Naive thymus-derived CD4-positive, alpha-beta T cell (primary cell): ENCODE data around the gene TDRD6. TPM values are rescaled to one million over a fixed set of nuclear protein-coding genes. Genes with fewer than 3 reads are reported as not detected.

Experiments
- ATAC-seq: fragments of 150-1000 bp; cut with Tn5 transposase; 2 replicates; pipeline ENCODE4 v1.10.0; 2021; ENCODE audit warnings: mild to moderate bottlenecking, moderate library complexity
- CTCF ChIA-PET: fragments of 350-600 bp; sonication (Branson Sonifier 250); formaldehyde crosslinking; loops from one replicate; lab custom pipeline; 2021; ENCODE audit warnings: antibody characterized with exemption; lab: Charles Lee
- POLR2A ChIA-PET: fragments of 350-600 bp; sonication (Branson Sonifier 250); formaldehyde crosslinking; loops from one replicate; lab custom pipeline; 2021; ENCODE audit warnings: antibody characterized with exemption, inconsistent platforms; lab: Charles Lee
- DNase-seq, 9 donors: peaks; one replicate each; pipeline versions ENCODE4 v3.0.0 to v3.0.0-alpha.2; 2020 to 2022; ENCODE audit warnings: mixed read lengths in 1 of 9
- H3K27ac ChIP-seq: one replicate; pipeline ENCODE4 v1.7.0; 2013; ENCODE audit warnings: mild to moderate bottlenecking, low read depth, low read length, moderate library complexity
- H3K27me3 ChIP-seq, 2 donors: one replicate each; pipeline ENCODE4 v1.7.0; 2013; ENCODE audit warnings: low read length in 2 of 2, mild to moderate bottlenecking in 2 of 2, moderate library complexity in 2 of 2; ENCODE audit not compliant: control insufficient read depth in 2 of 2, insufficient read depth in 2 of 2
- H3K36me3 ChIP-seq, 3 experiments: 1 replicate in 2 of 3; 2 replicates in 1 of 3; pipeline ENCODE4 v1.7.0; 2013; ENCODE audit warnings: low read length in 3 of 3, mild to moderate bottlenecking in 3 of 3, moderate library complexity in 1 of 3; ENCODE audit not compliant: insufficient read depth in 3 of 3, control insufficient read depth in 2 of 3
- H3K4me1 ChIP-seq, 2 donors: one replicate each; pipeline ENCODE4 v1.7.0; 2013; ENCODE audit warnings: low read length in 2 of 2, mild to moderate bottlenecking in 2 of 2, moderate library complexity in 1 of 2; ENCODE audit not compliant: control insufficient read depth in 2 of 2, insufficient read depth in 2 of 2
- H3K4me3 ChIP-seq: 2 replicates; pipeline ENCODE4 v1.7.0; 2013; ENCODE audit warnings: mild to moderate bottlenecking, low read length
- H3K9me3 ChIP-seq, 3 experiments: 1 replicate in 2 of 3; 2 replicates in 1 of 3; pipeline ENCODE4 v1.7.0; 2013; ENCODE audit warnings: low read length in 3 of 3; ENCODE audit not compliant: control insufficient read depth in 2 of 3
- H3K27ac Mint-ChIP-seq, 9 donors: one replicate each; pipeline ENCODE4 v1.8.0; 2020 to 2022; ENCODE audit warnings: mixed read lengths in 9 of 9, mild to moderate bottlenecking in 8 of 9, moderate library complexity in 5 of 9, inconsistent platforms in 2 of 9
- H3K27me3 Mint-ChIP-seq, 5 donors: one replicate each; pipeline ENCODE4 v1.8.0; 2021 to 2022; ENCODE audit warnings: mixed read lengths in 5 of 5, mild to moderate bottlenecking in 1 of 5
- H3K36me3 Mint-ChIP-seq, 5 donors: one replicate each; pipeline ENCODE4 v1.8.0; 2020 to 2022; ENCODE audit warnings: mixed read lengths in 5 of 5, mild to moderate bottlenecking in 3 of 5, inconsistent platforms in 1 of 5
- H3K4me1 Mint-ChIP-seq, 7 donors: one replicate each; pipeline ENCODE4 v1.8.0; 2020 to 2022; ENCODE audit warnings: mixed read lengths in 7 of 7, mild to moderate bottlenecking in 3 of 7, inconsistent platforms in 1 of 7
- H3K4me3 Mint-ChIP-seq, 10 donors: one replicate each; pipeline ENCODE4 v1.8.0; 2020 to 2022; ENCODE audit warnings: mild to moderate bottlenecking in 10 of 10, mixed read lengths in 10 of 10, moderate library complexity in 6 of 10, inconsistent platforms in 2 of 10
- H3K9me3 Mint-ChIP-seq, 11 donors: one replicate each; pipeline ENCODE4 v1.8.0; 2020 to 2022; ENCODE audit warnings: mixed read lengths in 11 of 11, mild to moderate bottlenecking in 4 of 11, inconsistent platforms in 1 of 11, moderate library complexity in 1 of 11
- intact Hi-C, 2 donors: fragments of 100-400 bp; cut with micrococcal nuclease; formaldehyde crosslinking; loops; one replicate each; pipeline ENCODE4 v1.15.1; 2023
- polyA plus RNA-seq, 2 donors: library from polyadenylated mRNA; unstranded; fragments of 300-500 nt; fragmentation: Illumina TruSeq; gene quantifications; one replicate each; pipeline ENCODE4 v1.2.3, GENCODE V29; 2021
- total RNA-seq, 6 experiments: library from RNA in 5 of 6; stranded (reverse) in 5 of 6; gene quantifications; 1 replicate in 5 of 6; 2 replicates in 1 of 6; pipeline ENCODE4 v1.2.3 and lab custom pipeline; 2021 to 2026

Gene TDRD6
- total and polyA plus RNA-seq, 7 experiments from 2014 or later: 0.03 to 0.11 TPM; not detected in 5

GRCh38 chr6:46648869-46649492, 38.7 kb upstream of the TDRD6 start:
- no peaks in the 10 kb centered on the region for H3K36me3 ChIP-seq

GRCh38 chr6:46651006-46651405, 36.7 kb upstream of the TDRD6 start:
- Histone ChIP-seq H3K36me3 (no peaks in the 10 kb centered on the region), H3K27me3 (peaks cover 0 to 15% of the 10 kb centered on the region in 2 donors), H3K27ac (no peak overlapping the region), H3K4me1 (peaks cover 4 to 9% of the 10 kb centered on the region in 2 donors), H3K4me3 (no peak overlapping the region), H3K9me3 (no peaks in the 10 kb centered on the region)
- Mint-ChIP-seq H3K36me3 (no peaks in the 10 kb centered on the region), H3K4me3 (no peak overlapping the region), H3K4me1 (peaks cover 11 to 17% (median 14%) of the 10 kb centered on the region in 7 donors), H3K27me3 (peaks cover 45 to 60% (median 53%) of the 10 kb centered on the region in 5 donors), H3K27ac (no peak overlapping the region), H3K9me3 (peaks cover 0 to 5% (median 0%) of the 10 kb centered on the region in 11 donors)
- ChIA-PET POLR2A (no interaction called here), CTCF (no interaction called here)
- DNase-seq (no peak), ATAC-seq (no peak)
- intact Hi-C loops: loop anchor here in 1 of 2 donors (5.0 kb wide), 1 partner anchor 656 kb away; the partner anchor contains the start of gene TNFRSF21

More at GRCh38 chr6:46648869-46649492, 38.7 kb upstream of the TDRD6 start:
- POLR2A ChIA-PET: no interaction called here
- peaks cover 0 to 6% of the 10 kb centered on the region in 2 donors for H3K27me3 ChIP-seq
- ATAC-seq (no peak), DNase-seq (no peak)
- no peaks in the 10 kb centered on the region for H3K9me3 ChIP-seq
- Mint-ChIP-seq H3K4me1 (peaks cover 11 to 17% (median 14%) of the 10 kb centered on the region in 7 donors), H3K36me3 (no peaks in the 10 kb centered on the region), H3K4me3 (no peak overlapping the region), H3K27me3 (peaks cover 27 to 49% (median 43%) of the 10 kb centered on the region in 5 donors), H3K27ac (no peak overlapping the region), H3K9me3 (peaks cover 0 to 5% (median 0%) of the 10 kb centered on the region in 11 donors)
- no peak overlapping the region for H3K27ac ChIP-seq
- H3K4me3 ChIP-seq: no peak overlapping the region
- CTCF ChIA-PET: no interaction called here
- intact Hi-C loops: no loop called here
- peaks cover 4 to 9% of the 10 kb centered on the region in 2 donors for H3K4me1 ChIP-seq

GRCh38 chr6:46651816-46652215, 35.9 kb upstream of the TDRD6 start:
- H3K4me1 Mint-ChIP-seq: peaks cover 11 to 17% (median 14%) of the 10 kb centered on the region in 7 donors
- H3K4me3 Mint-ChIP-seq: peak overlapping the region; percentile 84 to 96 (median 89)
- intact Hi-C loops: loop anchor here (1.0 to 5.0 kb wide), 3 partner anchors 522 to 655 kb away; partner anchors contain the start of genes ENPP4 (in 1 of the 2) and TNFRSF21 (in 1 of the 2)
- Histone ChIP-seq H3K27me3 (peaks cover 0 to 15% of the 10 kb centered on the region in 2 donors), H3K4me3 (no peak overlapping the region), H3K4me1 (peaks cover 4 to 9% of the 10 kb centered on the region in 2 donors), H3K36me3 (no peaks in the 10 kb centered on the region), H3K9me3 (no peaks in the 10 kb centered on the region), H3K27ac (no peak overlapping the region)
- H3K9me3 Mint-ChIP-seq: peaks cover 0 to 5% (median 0%) of the 10 kb centered on the region in 11 donors
- DNase-seq: no peak
- CTCF ChIA-PET: no interaction called here
- POLR2A ChIA-PET: no interaction called here
- H3K36me3 Mint-ChIP-seq: no peaks in the 10 kb centered on the region
- H3K27ac Mint-ChIP-seq: no peak overlapping the region
- peaks cover 45 to 64% (median 53%) of the 10 kb centered on the region in 5 donors for H3K27me3 Mint-ChIP-seq
- no peak for ATAC-seq

GRCh38 chr6:46652232-46652602, 35.5 kb upstream of the TDRD6 start:
- POLR2A ChIA-PET: no interaction called here
- Mint-ChIP-seq H3K9me3 (peaks cover 0 to 5% (median 0%) of the 10 kb centered on the region in 11 donors), H3K27ac (peak overlapping the region in 2 of 9 donors; percentile 36 to 79), H3K4me1 (peaks cover 11 to 17% (median 14%) of the 10 kb centered on the region in 7 donors), H3K27me3 (peaks cover 44 to 64% (median 53%) of the 10 kb centered on the region in 5 donors), H3K36me3 (no peaks in the 10 kb centered on the region), H3K4me3 (peak overlapping the region; percentile 84 to 96 (median 89))
- no peak overlapping the region for H3K27ac ChIP-seq
- H3K4me1 ChIP-seq: peaks cover 4 to 9% of the 10 kb centered on the region in 2 donors
- H3K4me3 ChIP-seq: peak overlapping the region; percentile 75
- ATAC-seq (no peak), DNase-seq (peak in 1 of 9 donors; percentile 0)
- no peaks in the 10 kb centered on the region for H3K36me3 ChIP-seq
- H3K9me3 ChIP-seq: no peaks in the 10 kb centered on the region
- intact Hi-C loops: loop anchor here (1.0 to 5.0 kb wide), 3 partner anchors 522 to 655 kb away; partner anchors contain the start of genes ENPP4 (in 1 of the 2) and TNFRSF21 (in 1 of the 2)
- H3K27me3 ChIP-seq: peaks cover 0 to 15% of the 10 kb centered on the region in 2 donors
- CTCF ChIA-PET: no interaction called here

GRCh38 chr6:46652603-46653438, 34.9 kb upstream of the TDRD6 start, which contains the start of the genes CYP39A1 and SLC25A27:
Gene CYP39A1 (minus strand): TSS chr6:46652818. CDS start chr6:46652582, 236 bp downstream.
Gene SLC25A27 (plus strand): TSS chr6:46652975. CDS start chr6:46653193, 218 bp downstream.
- intact Hi-C loops: loop anchor here (1.0 to 5.0 kb wide), 3 partner anchors 523 to 654 kb away; partner anchors contain the start of genes ENPP4 (in 1 of the 2) and TNFRSF21 (in 1 of the 2)
- no peaks in the 10 kb centered on the region for H3K36me3 Mint-ChIP-seq
- peak within 1 kb of the TSS; percentile 84 to 96 (median 89) for H3K4me3 Mint-ChIP-seq
- H3K4me3 ChIP-seq: peak within 1 kb of the TSS; percentile 75
- H3K9me3 ChIP-seq: no peaks in the 10 kb centered on the region
- no peaks in the 10 kb centered on the region for H3K36me3 ChIP-seq
- peaks cover 0 to 5% (median 0%) of the 10 kb centered on the region in 11 donors for H3K9me3 Mint-ChIP-seq
- H3K27ac ChIP-seq: no peak within 1 kb of the TSS
- H3K4me1 Mint-ChIP-seq: peaks cover 11 to 17% (median 14%) of the 10 kb centered on the region in 7 donors
- CTCF ChIA-PET: no interaction called here
- H3K4me1 ChIP-seq: peaks cover 4 to 9% of the 10 kb centered on the region in 2 donors
- H3K27me3 Mint-ChIP-seq: peaks cover 44 to 64% (median 53%) of the 10 kb centered on the region in 5 donors
- ATAC-seq (peak; percentile 99), DNase-seq (peak; percentile 58 to 84 (median 64))
- POLR2A ChIA-PET: no interaction called here
- peak within 1 kb of the TSS in 3 of 9 donors; percentile 36 to 79 (median 62) for H3K27ac Mint-ChIP-seq
- H3K27me3 ChIP-seq: peaks cover 0 to 15% of the 10 kb centered on the region in 2 donors
